NCI-H1436 (cell line): ENCODE data around the gene GALNT16.

ENCODE experiments used
- DNase-seq: peaks from one replicate; lab custom pipeline; 2025; lab: John Stamatoyannopoulos, UW

Gene GALNT16

DNA sequence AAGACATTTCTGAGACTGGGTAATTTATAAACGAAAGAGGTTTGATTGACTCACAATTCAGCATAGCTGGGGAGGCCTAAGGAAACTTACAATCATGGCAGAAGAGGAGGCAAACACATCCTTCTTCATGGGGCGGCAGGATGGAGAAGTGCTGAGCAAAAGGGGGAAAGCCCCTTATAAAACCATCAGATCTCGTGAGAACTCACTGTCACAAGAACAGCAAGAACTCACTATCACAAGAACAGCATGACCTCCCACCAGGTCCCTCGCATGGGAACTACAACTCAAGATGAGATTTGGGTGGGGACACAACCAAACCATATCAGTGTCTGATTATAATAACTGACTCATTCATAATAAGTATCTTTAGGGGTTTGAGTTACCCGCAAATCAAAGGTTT is 144.9 kb downstream of the GALNT16 start:
- DNase-seq: no peak

DNA sequence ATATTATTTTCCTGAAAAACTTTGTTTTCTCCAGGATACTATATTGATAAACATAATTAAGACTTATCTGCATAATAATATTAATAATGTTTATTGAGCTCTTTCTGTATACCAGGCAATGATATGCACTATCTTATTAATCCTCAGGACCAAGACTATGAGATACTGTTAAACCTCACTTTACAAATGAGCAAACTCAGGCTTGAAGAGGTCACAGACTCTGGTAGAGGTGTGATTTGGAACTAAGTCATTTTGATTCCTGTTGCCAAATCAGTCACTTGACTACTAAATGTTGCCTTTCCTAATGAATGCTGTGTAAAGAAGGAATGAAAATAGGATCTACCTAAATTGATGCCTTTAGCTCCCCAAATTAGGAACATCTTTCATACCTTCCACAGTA is 145.8 kb downstream of the GALNT16 start:
- DNase-seq: no peak
